Body of pancreas (tissue), 4 donors: ENCODE measurements around the gene SETBP1.

Experiments used
- CTCF ChIP-seq, 7 experiments: fragments of 450-650 bp in 4 of 7; fragments of 200-600 bp in 3 of 7; sonication (generic) in 3 of 7; IDR thresholded peaks; one replicate each; pipeline ENCODE4 v1.5.1; 2016 to 2019; ENCODE audit warnings: antibody characterized with exemption in 7 of 7
- POLR2A ChIP-seq, 3 donors: fragments of 450-650 bp; IDR thresholded peaks; one replicate each; pipeline ENCODE4 v1.6.1; 2016; ENCODE audit warnings: antibody characterized with exemption in 3 of 3, mild to moderate bottlenecking in 2 of 3

GRCh38 chr18:45008694-45009413, 328.2 kb downstream of the SETBP1 start:
- TF ChIP-seq CTCF (IDR thresholded peaks at IDR 0.05) (no peak), POLR2A (IDR thresholded peaks at IDR 0.05) (no peak)
